GM18873 (cell line): ENCODE data around the gene AARS1.
"Not testable (repeated sequence)": the region's sequence is repeated elsewhere in the genome, so short reads cannot be mapped to it uniquely, and the experiment has no call there.

ENCODE experiments used
- ATAC-seq: cut with Tn5 transposase; IDR thresholded peaks from one replicate; pipeline ENCODE4 v1.9.1; 2021; ENCODE audit warnings: mild to moderate bottlenecking, moderate library complexity, moderate number of reproducible peaks; ENCODE audit not compliant: unreplicated experiment, low FRiP score

Gene AARS1

GRCh38 chr16:70276392-70276791, 12.9 kb downstream of the AARS1 start:
- ATAC-seq, result no peak

GRCh38 chr16:70271696-70272095, 17.6 kb downstream of the AARS1 start:
- ATAC-seq, result no peak

- no peak for ATAC-seq
Observed at GRCh38 chr16:70270176-70270575, 19.1 kb downstream of the AARS1 start.

GRCh38 chr16:70269471-70269870, 19.8 kb downstream of the AARS1 start:
- ATAC-seq, result no peak

- ATAC-seq, result not testable (repeated sequence)
Observed at GRCh38 chr16:70267922-70268321, 21.4 kb downstream of the AARS1 start.

- ATAC-seq, result no peak
Observed at GRCh38 chr16:70267516-70267915, 21.8 kb downstream of the AARS1 start.

- ATAC-seq, result not testable (repeated sequence)
Observed at GRCh38 chr16:70259903-70260302, 29.4 kb downstream of the AARS1 start.

GRCh38 chr16:70258946-70259345, 30.4 kb downstream of the AARS1 start:
- ATAC-seq, result no peak

GRCh38 chr16:70258065-70258464, 31.2 kb downstream of the AARS1 start:
- no peak for ATAC-seq

GRCh38 chr16:70257391-70257790, 31.9 kb downstream of the AARS1 start:
- no peak for ATAC-seq

GRCh38 chr16:70255574-70255973, 33.7 kb downstream of the AARS1 start:
- no peak for ATAC-seq

GRCh38 chr16:70254965-70255286, 34.4 kb downstream of the AARS1 start:
- ATAC-seq, result no peak

- no peak for ATAC-seq
Observed at GRCh38 chr16:70254180-70254964, 34.9 kb downstream of the AARS1 start.

- no peak for ATAC-seq
Observed at GRCh38 chr16:70253291-70254106, 35.8 kb downstream of the AARS1 start.

GRCh38 chr16:70252355-70252988, 36.8 kb downstream of the AARS1 start:
- no peak for ATAC-seq

- ATAC-seq, result peak; percentile 83
Observed at GRCh38 chr16:70251629-70252354, 37.5 kb downstream of the AARS1 start, which contains the start of gene EXOSC6. Gene EXOSC6 (minus strand): TSS chr16:70251940. CDS start chr16:70251900, 40 bp downstream.

GRCh38 chr16:70250748-70251628, 38.3 kb downstream of the AARS1 start:
- peak; percentile 28 for ATAC-seq

GRCh38 chr16:70249697-70250096, 39.6 kb downstream of the AARS1 start:
- not testable (repeated sequence) for ATAC-seq

- not testable (repeated sequence) for ATAC-seq
Observed at GRCh38 chr16:70238773-70239172, 50.5 kb downstream of the AARS1 start.
